ENCODE data around the gene BMP4.

DNA sequence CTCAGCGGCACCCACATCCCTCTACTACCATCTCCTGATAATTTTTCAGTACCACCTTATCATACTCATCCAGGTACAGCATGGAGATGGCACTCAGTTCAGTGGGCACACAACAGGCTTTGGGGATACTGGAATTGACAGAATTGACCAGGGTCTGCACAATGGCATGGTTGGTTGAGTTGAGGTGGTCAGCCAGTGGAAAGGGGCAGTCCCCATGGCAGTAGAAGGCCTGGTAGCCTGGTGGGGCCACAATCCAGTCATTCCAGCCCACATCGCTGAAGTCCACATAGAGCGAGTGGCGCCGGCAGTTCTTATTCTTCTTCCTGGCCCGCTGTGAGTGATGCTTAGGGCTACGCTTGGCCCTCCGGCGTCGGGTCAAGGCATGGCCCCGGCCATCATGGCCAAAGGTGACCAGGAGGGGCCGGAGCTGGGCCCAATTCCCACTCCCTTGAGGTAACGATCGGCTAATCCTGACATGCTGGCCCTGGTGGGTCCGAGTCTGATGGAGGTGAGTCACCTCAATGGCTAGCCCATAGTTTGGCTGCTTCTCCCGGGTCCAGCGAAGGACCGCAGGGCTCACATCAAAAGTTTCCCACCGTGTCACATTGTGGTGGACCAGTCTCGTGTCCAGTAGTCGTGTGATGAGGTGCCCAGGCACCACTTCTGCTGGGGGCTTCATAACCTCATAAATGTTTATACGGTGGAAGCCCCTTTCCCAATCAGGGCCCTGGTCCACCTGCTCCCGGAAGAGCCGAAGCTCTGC, 6.4 kb downstream of the BMP4 start:
- TF ChIP-seq, protein P1, sequence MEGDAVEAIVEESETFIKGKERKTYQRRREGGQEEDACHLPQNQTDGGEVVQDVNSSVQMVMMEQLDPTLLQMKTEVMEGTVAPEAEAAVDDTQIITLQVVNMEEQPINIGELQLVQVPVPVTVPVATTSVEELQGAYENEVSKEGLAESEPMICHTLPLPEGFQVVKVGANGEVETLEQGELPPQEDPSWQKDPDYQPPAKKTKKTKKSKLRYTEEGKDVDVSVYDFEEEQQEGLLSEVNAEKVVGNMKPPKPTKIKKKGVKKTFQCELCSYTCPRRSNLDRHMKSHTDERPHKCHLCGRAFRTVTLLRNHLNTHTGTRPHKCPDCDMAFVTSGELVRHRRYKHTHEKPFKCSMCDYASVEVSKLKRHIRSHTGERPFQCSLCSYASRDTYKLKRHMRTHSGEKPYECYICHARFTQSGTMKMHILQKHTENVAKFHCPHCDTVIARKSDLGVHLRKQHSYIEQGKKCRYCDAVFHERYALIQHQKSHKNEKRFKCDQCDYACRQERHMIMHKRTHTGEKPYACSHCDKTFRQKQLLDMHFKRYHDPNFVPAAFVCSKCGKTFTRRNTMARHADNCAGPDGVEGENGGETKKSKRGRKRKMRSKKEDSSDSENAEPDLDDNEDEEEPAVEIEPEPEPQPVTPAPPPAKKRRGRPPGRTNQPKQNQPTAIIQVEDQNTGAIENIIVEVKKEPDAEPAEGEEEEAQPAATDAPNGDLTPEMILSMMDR (IDR thresholded peaks at IDR 0.05 in 8 of 11, conservative IDR thresholded peaks at IDR 0.05 in 3 of 11), result no peak
- TF ChIP-seq POLR2A (IDR thresholded peaks at IDR 0.05), result no peak
- no peak for TF ChIP-seq POLR2AphosphoS5 (IDR thresholded peaks at IDR 0.05)
